Measurements from ENCODE around the gene ADAMTSL3. TPM values are rescaled to one million over a fixed set of nuclear protein-coding genes. Genes with fewer than 3 reads are reported as not detected.
A peak's percentile ranks its signal among the peaks of the same experiment; 100 is the strongest.

The ADAMTSL3 gene
- total RNA-seq, 1 donor from 2014 or later: 2.4 TPM

GRCh38 chr15:83710452-83710851 lies 56.5 kb downstream of the ADAMTSL3 start:
- no peaks in the 10 kb centered on the region for H3K27me3 ChIP-seq (ENCODE audit: insufficient read depth, low read length)
- Mint-ChIP-seq H3K4me1 (ENCODE audit: low read depth, unreplicated experiment) (peaks cover 23% of the 10 kb centered on the region), H3K27ac (ENCODE audit: unreplicated experiment) (peak overlapping the region; percentile 88), H3K27me3 (ENCODE audit: low read depth, unreplicated experiment) (no peaks in the 10 kb centered on the region), H3K36me3 (ENCODE audit: low read depth, unreplicated experiment) (no peaks in the 10 kb centered on the region), H3K9me3 (ENCODE audit: unreplicated experiment) (no peaks in the 10 kb centered on the region), H3K4me3 (ENCODE audit: unreplicated experiment) (no peak overlapping the region)
- no peak for TF ChIP-seq CTCF (IDR thresholded peaks at IDR 0.05; ENCODE audit: insufficient read depth, low read depth, low read length)
- no peak for TF ChIP-seq EZH2 (IDR thresholded peaks at IDR 0.05; ENCODE audit: insufficient read depth, low read length)
- H2AFZ ChIP-seq (ENCODE audit: low read depth, low read length): no peak overlapping the region
- H3K4me3 ChIP-seq (ENCODE audit: insufficient read depth, low read depth, low read length): no peak overlapping the region
- no peak overlapping the region for H3K4me2 ChIP-seq (ENCODE audit: low read length)
- DNase-seq (ENCODE audit: low read depth) (no peak), FAIRE-seq (no peak)
- no peaks in the 10 kb centered on the region for H3K79me2 ChIP-seq (ENCODE audit: insufficient read depth, low read length)
- H4K20me1 ChIP-seq (ENCODE audit: insufficient read depth, low read length): no peaks in the 10 kb centered on the region
- no peak overlapping the region for H3K27ac ChIP-seq (ENCODE audit: low read depth, low read length)
- H3K9me3 ChIP-seq (ENCODE audit: insufficient read depth, low read depth, low read length): no peaks in the 10 kb centered on the region
- no peaks in the 10 kb centered on the region for H3K36me3 ChIP-seq (ENCODE audit: insufficient read depth, low read length)
- no peak overlapping the region for H3K9ac ChIP-seq (ENCODE audit: low read length)
- H3K4me1 ChIP-seq (ENCODE audit: insufficient read depth, low read length): peaks cover 3% of the 10 kb centered on the region

- Mint-ChIP-seq H3K4me3 (ENCODE audit: unreplicated experiment) (no peak overlapping the region), H3K27ac (ENCODE audit: unreplicated experiment) (no peak overlapping the region), H3K9me3 (ENCODE audit: unreplicated experiment) (no peaks in the 10 kb centered on the region), H3K36me3 (ENCODE audit: low read depth, unreplicated experiment) (no peaks in the 10 kb centered on the region), H3K27me3 (ENCODE audit: low read depth, unreplicated experiment) (no peaks in the 10 kb centered on the region), H3K4me1 (ENCODE audit: low read depth, unreplicated experiment) (peaks cover 23% of the 10 kb centered on the region)
- H4K20me1 ChIP-seq (ENCODE audit: insufficient read depth, low read length): no peaks in the 10 kb centered on the region
- no peaks in the 10 kb centered on the region for H3K9me3 ChIP-seq (ENCODE audit: insufficient read depth, low read depth, low read length)
- DNase-seq (ENCODE audit: low read depth) (no peak), FAIRE-seq (no peak)
- H3K9ac ChIP-seq (ENCODE audit: low read length): no peak overlapping the region
- H3K4me2 ChIP-seq (ENCODE audit: low read length): no peak overlapping the region
- no peaks in the 10 kb centered on the region for H3K79me2 ChIP-seq (ENCODE audit: insufficient read depth, low read length)
- H3K36me3 ChIP-seq (ENCODE audit: insufficient read depth, low read length): no peaks in the 10 kb centered on the region
- TF ChIP-seq EZH2 (IDR thresholded peaks at IDR 0.05; ENCODE audit: insufficient read depth, low read length): no peak
- no peak for TF ChIP-seq CTCF (IDR thresholded peaks at IDR 0.05; ENCODE audit: insufficient read depth, low read depth, low read length)
- H3K27me3 ChIP-seq (ENCODE audit: insufficient read depth, low read length): no peaks in the 10 kb centered on the region
- H3K27ac ChIP-seq (ENCODE audit: low read depth, low read length): no peak overlapping the region
- no peak overlapping the region for H3K4me3 ChIP-seq (ENCODE audit: insufficient read depth, low read depth, low read length)
- H3K4me1 ChIP-seq (ENCODE audit: insufficient read depth, low read length): peaks cover 3% of the 10 kb centered on the region
- H2AFZ ChIP-seq (ENCODE audit: low read depth, low read length): no peak overlapping the region
Observed at GRCh38 chr15:83711236-83711635, 57.3 kb downstream of the ADAMTSL3 start.

GRCh38 chr15:83713242-83713641 lies 59.3 kb downstream of the ADAMTSL3 start:
- Mint-ChIP-seq H3K27me3 (ENCODE audit: low read depth, unreplicated experiment) (no peaks in the 10 kb centered on the region), H3K4me1 (ENCODE audit: low read depth, unreplicated experiment) (peaks cover 23% of the 10 kb centered on the region), H3K27ac (ENCODE audit: unreplicated experiment) (no peak overlapping the region), H3K9me3 (ENCODE audit: unreplicated experiment) (no peaks in the 10 kb centered on the region), H3K36me3 (ENCODE audit: low read depth, unreplicated experiment) (no peaks in the 10 kb centered on the region), H3K4me3 (ENCODE audit: unreplicated experiment) (no peak overlapping the region)
- Histone ChIP-seq H3K27me3 (ENCODE audit: insufficient read depth, low read length) (no peaks in the 10 kb centered on the region), H3K9ac (ENCODE audit: low read length) (no peak overlapping the region), H3K36me3 (ENCODE audit: insufficient read depth, low read length) (no peaks in the 10 kb centered on the region), H3K79me2 (ENCODE audit: insufficient read depth, low read length) (no peaks in the 10 kb centered on the region), H3K27ac (ENCODE audit: low read depth, low read length) (no peak overlapping the region), H2AFZ (ENCODE audit: low read depth, low read length) (no peak overlapping the region), H3K9me3 (ENCODE audit: insufficient read depth, low read depth, low read length) (no peaks in the 10 kb centered on the region), H3K4me3 (ENCODE audit: insufficient read depth, low read depth, low read length) (no peak overlapping the region), H4K20me1 (ENCODE audit: insufficient read depth, low read length) (no peaks in the 10 kb centered on the region), H3K4me1 (ENCODE audit: insufficient read depth, low read length) (peaks cover 3% of the 10 kb centered on the region), H3K4me2 (ENCODE audit: low read length) (no peak overlapping the region)
- no peak for TF ChIP-seq EZH2 (IDR thresholded peaks at IDR 0.05; ENCODE audit: insufficient read depth, low read length)
- DNase-seq (ENCODE audit: low read depth) (no peak), FAIRE-seq (no peak)

Data from astrocyte (in vitro differentiated cells and primary cell).